Measurements from ENCODE around the gene CD36. TPM values are rescaled to one million over a fixed set of nuclear protein-coding genes. Genes with fewer than 3 reads are reported as not detected.

Gene CD36
- total RNA-seq, 1 experiment from 2014 or later = 0.28 TPM

DNA sequence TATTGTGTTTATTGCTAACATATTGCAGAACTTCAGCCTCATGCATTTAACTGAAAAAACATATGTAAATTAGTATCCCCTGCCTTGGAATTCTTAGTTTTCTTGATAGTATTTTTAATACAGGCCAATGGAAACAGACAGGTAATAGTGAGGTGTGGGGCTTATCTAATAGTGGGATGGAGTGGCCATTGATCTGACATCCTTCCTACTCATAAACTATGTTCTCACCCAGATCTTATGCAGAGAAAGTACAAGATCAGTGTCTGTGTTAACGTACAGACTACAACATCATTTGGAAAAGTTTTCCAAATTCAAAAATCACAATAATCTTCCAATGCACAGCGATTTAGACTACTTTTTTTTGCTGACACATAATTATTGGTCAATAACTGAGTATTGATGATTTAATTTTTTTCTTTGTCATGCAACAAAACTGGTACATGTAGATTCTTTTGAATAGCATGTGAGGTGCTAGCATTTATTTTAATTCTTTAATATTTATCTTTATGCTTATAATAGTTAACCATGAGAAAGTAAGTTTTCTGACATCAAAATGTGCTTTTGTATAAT, 9.7 kb downstream of the CD36 start:
- no peak overlapping the region for H3K27ac ChIP-seq (ENCODE audit: insufficient read length, low read depth, low read length)
- no peaks in the 10 kb centered on the region for H3K9me3 Mint-ChIP-seq

More for the DNA sequence above, 9.7 kb downstream of the CD36 start:
- H4K8ac ChIP-seq (replicated peaks; ENCODE audit: insufficient read length, low read depth, low read length) = no peak overlapping the region
- Mint-ChIP-seq H3K36me3 (ENCODE audit: insufficient read depth in 1 of 3, low read depth in 3 of 3) (no peaks in the 10 kb centered on the region), H3K4me3 (no peak overlapping the region), H3K27me3 (ENCODE audit: low read depth) (no peaks in the 10 kb centered on the region), H3K4me1 (no peaks in the 10 kb centered on the region), H3K27ac (no peak overlapping the region)
- H2BK120ac ChIP-seq (ENCODE audit: low read depth, low read length, poor library complexity, severe bottlenecking) = no peak overlapping the region
- no peak overlapping the region for H2BK5ac ChIP-seq (ENCODE audit: insufficient read length, low read length)
- H4K5ac ChIP-seq (ENCODE audit: insufficient read length, low read depth, low read length) = no peak overlapping the region
- no peak overlapping the region for H2BK12ac ChIP-seq (ENCODE audit: insufficient read length, low read depth, low read length)
- no CpG with 5 or more reads among the region's 2 CpGs for WGBS (ENCODE audit: extremely low coverage, insufficient read length, low lambda C conversion rate)
- H3K14ac ChIP-seq (ENCODE audit: insufficient read depth, low read length) = no peak overlapping the region
- H2AFZ ChIP-seq (ENCODE audit: low read length) = no peak overlapping the region
- no peaks in the 10 kb centered on the region for H4K20me1 ChIP-seq (ENCODE audit: control insufficient read depth, insufficient read depth, insufficient read length)
- no peak overlapping the region for H3K4me2 ChIP-seq (ENCODE audit: insufficient read depth, insufficient read length, low read length)
- no peaks in the 10 kb centered on the region for H3K23me2 ChIP-seq (ENCODE audit: insufficient read length, low read depth, low read length, poor library complexity, severe bottlenecking)
- DNase-seq = no peak
- H4K91ac ChIP-seq (ENCODE audit: insufficient read length, low read depth, low read length) = no peak overlapping the region
- no peak overlapping the region for H3T11ph ChIP-seq (ENCODE audit: low read length)
- H3K27me3 ChIP-seq (ENCODE audit: insufficient read depth, low read length) = no peaks in the 10 kb centered on the region
- TF ChIP-seq, protein P1, sequence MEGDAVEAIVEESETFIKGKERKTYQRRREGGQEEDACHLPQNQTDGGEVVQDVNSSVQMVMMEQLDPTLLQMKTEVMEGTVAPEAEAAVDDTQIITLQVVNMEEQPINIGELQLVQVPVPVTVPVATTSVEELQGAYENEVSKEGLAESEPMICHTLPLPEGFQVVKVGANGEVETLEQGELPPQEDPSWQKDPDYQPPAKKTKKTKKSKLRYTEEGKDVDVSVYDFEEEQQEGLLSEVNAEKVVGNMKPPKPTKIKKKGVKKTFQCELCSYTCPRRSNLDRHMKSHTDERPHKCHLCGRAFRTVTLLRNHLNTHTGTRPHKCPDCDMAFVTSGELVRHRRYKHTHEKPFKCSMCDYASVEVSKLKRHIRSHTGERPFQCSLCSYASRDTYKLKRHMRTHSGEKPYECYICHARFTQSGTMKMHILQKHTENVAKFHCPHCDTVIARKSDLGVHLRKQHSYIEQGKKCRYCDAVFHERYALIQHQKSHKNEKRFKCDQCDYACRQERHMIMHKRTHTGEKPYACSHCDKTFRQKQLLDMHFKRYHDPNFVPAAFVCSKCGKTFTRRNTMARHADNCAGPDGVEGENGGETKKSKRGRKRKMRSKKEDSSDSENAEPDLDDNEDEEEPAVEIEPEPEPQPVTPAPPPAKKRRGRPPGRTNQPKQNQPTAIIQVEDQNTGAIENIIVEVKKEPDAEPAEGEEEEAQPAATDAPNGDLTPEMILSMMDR (conservative IDR thresholded peaks at IDR 0.05) = no peak
- H3K9me3 ChIP-seq (ENCODE audit: control insufficient read depth, low read depth, low read length) = no peaks in the 10 kb centered on the region
- no peak overlapping the region for H3K4ac ChIP-seq (ENCODE audit: low read depth, low read length)
- no peak overlapping the region for H3K23ac ChIP-seq (ENCODE audit: insufficient read length, low read depth, low read length)
- H3K4me1 ChIP-seq (ENCODE audit: insufficient read depth, low read length) = no peaks in the 10 kb centered on the region
- H3K56ac ChIP-seq (ENCODE audit: insufficient read length, low read depth, low read length) = no peak overlapping the region
- no peak overlapping the region for H2BK20ac ChIP-seq (ENCODE audit: low read depth, low read length, poor library complexity, severe bottlenecking)
- H3K79me1 ChIP-seq (ENCODE audit: insufficient read depth, low read depth, low read length, poor library complexity, severe bottlenecking) = no peaks in the 10 kb centered on the region
- H2AK5ac ChIP-seq (ENCODE audit: insufficient read length, low read length) = no peak overlapping the region
- H2BK15ac ChIP-seq (ENCODE audit: low read depth, low read length) = no peak overlapping the region
- no peaks in the 10 kb centered on the region for H3K79me2 ChIP-seq (ENCODE audit: insufficient read depth, low read length)
- H3K18ac ChIP-seq (ENCODE audit: insufficient read length, low read depth, low read length) = no peak overlapping the region
- H3K9ac ChIP-seq (ENCODE audit: extremely low read depth, insufficient read length, low read length) = no peak overlapping the region

All from H9 (cell line).